Measurements from ENCODE around the gene RAI1. TPM values are rescaled to one million over a fixed set of nuclear protein-coding genes. Genes with fewer than 3 reads are reported as not detected.
"Not testable (repeated sequence)": the region's sequence is repeated elsewhere in the genome, so short reads cannot be mapped to it uniquely, and the experiment has no call there.

The RAI1 gene, protein sequence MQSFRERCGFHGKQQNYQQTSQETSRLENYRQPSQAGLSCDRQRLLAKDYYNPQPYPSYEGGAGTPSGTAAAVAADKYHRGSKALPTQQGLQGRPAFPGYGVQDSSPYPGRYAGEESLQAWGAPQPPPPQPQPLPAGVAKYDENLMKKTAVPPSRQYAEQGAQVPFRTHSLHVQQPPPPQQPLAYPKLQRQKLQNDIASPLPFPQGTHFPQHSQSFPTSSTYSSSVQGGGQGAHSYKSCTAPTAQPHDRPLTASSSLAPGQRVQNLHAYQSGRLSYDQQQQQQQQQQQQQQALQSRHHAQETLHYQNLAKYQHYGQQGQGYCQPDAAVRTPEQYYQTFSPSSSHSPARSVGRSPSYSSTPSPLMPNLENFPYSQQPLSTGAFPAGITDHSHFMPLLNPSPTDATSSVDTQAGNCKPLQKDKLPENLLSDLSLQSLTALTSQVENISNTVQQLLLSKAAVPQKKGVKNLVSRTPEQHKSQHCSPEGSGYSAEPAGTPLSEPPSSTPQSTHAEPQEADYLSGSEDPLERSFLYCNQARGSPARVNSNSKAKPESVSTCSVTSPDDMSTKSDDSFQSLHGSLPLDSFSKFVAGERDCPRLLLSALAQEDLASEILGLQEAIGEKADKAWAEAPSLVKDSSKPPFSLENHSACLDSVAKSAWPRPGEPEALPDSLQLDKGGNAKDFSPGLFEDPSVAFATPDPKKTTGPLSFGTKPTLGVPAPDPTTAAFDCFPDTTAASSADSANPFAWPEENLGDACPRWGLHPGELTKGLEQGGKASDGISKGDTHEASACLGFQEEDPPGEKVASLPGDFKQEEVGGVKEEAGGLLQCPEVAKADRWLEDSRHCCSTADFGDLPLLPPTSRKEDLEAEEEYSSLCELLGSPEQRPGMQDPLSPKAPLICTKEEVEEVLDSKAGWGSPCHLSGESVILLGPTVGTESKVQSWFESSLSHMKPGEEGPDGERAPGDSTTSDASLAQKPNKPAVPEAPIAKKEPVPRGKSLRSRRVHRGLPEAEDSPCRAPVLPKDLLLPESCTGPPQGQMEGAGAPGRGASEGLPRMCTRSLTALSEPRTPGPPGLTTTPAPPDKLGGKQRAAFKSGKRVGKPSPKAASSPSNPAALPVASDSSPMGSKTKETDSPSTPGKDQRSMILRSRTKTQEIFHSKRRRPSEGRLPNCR (N-terminal part only)
- 40.0 and 40.1 TPM in 2 replicates for total RNA-seq
- long read RNA-seq = 0 reads

- H3K9me3 Mint-ChIP-seq (ENCODE audit: unreplicated experiment) = no peaks in the 10 kb centered on the region
- peak; percentile 93 for DNase-seq (ENCODE audit: extremely low spot score, unreplicated experiment)
- H3K36me3 Mint-ChIP-seq (ENCODE audit: unreplicated experiment) = no peaks in the 10 kb centered on the region
- H3K4me1 Mint-ChIP-seq (ENCODE audit: unreplicated experiment) = peaks cover 31% of the 10 kb centered on the region
- H3K27ac Mint-ChIP-seq (ENCODE audit: unreplicated experiment) = peak within 1 kb of the TSS; percentile 76
- peak within 1 kb of the TSS; percentile 86 for H3K4me3 Mint-ChIP-seq (ENCODE audit: unreplicated experiment)
- peak; percentile 75 for TF ChIP-seq CTCF (IDR thresholded peaks at IDR 0.05)
- no peaks in the 10 kb centered on the region for H3K27me3 Mint-ChIP-seq (ENCODE audit: unreplicated experiment)
Measured at GRCh38 chr17:17681187-17681743, at the start of gene RAI1. TSS of gene RAI1 (plus strand) at chr17:17681458. CDS start at chr17:17792949, 111,491 bp downstream.

GRCh38 chr17:17632690-17633089, 48.6 kb upstream of the RAI1 start:
- DNase-seq (ENCODE audit: extremely low spot score, unreplicated experiment); H3K4me3 Mint-ChIP-seq (ENCODE audit: unreplicated experiment); H3K36me3 Mint-ChIP-seq (ENCODE audit: unreplicated experiment); H3K27ac Mint-ChIP-seq (ENCODE audit: unreplicated experiment); H3K9me3 Mint-ChIP-seq (ENCODE audit: unreplicated experiment); H3K27me3 Mint-ChIP-seq (ENCODE audit: unreplicated experiment); H3K4me1 Mint-ChIP-seq (ENCODE audit: unreplicated experiment): not testable (repeated sequence)

DNA sequence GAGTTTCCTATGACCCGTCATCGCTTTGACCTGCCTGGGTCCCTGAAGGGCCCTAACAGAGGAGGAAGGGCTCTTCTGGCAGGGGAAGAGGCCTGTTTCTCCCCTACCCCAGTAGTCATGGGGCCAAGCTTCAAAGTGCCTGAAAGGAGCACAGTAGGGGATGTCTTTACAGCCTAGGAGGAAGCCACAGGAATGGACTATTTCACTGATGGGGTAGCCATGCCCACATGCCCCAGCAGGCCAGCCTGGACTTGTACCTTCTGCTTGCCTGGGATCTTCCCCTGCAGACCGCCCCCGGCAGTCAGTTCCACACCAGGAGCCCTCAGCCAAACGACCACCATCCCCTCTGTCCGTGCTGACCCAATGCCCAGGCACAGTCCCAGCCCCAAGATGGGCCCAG, 47.9 kb upstream of the RAI1 start:
- Mint-ChIP-seq H3K27me3 (ENCODE audit: unreplicated experiment) (peaks cover 3% of the 10 kb centered on the region), H3K27ac (ENCODE audit: unreplicated experiment) (no peak overlapping the region), H3K4me1 (ENCODE audit: unreplicated experiment) (peaks cover 6% of the 10 kb centered on the region), H3K4me3 (ENCODE audit: unreplicated experiment) (no peak overlapping the region), H3K36me3 (ENCODE audit: unreplicated experiment) (no peaks in the 10 kb centered on the region), H3K9me3 (ENCODE audit: unreplicated experiment) (no peaks in the 10 kb centered on the region)
- no peak for DNase-seq (ENCODE audit: extremely low spot score, unreplicated experiment)
- no peak for TF ChIP-seq CTCF (IDR thresholded peaks at IDR 0.05)

- Mint-ChIP-seq H3K27me3 (ENCODE audit: unreplicated experiment) (peaks cover 3% of the 10 kb centered on the region), H3K4me1 (ENCODE audit: unreplicated experiment) (no peaks in the 10 kb centered on the region), H3K9me3 (ENCODE audit: unreplicated experiment) (no peaks in the 10 kb centered on the region), H3K4me3 (ENCODE audit: unreplicated experiment) (no peak overlapping the region), H3K27ac (ENCODE audit: unreplicated experiment) (no peak overlapping the region), H3K36me3 (ENCODE audit: unreplicated experiment) (no peaks in the 10 kb centered on the region)
- no peak for TF ChIP-seq CTCF (IDR thresholded peaks at IDR 0.05)
- DNase-seq (ENCODE audit: extremely low spot score, unreplicated experiment) = no peak
Measured at GRCh38 chr17:17635126-17635525, 46.1 kb upstream of the RAI1 start.

GRCh38 chr17:17635537-17636271, 45.6 kb upstream of the RAI1 start:
- not testable (repeated sequence) for H3K9me3 Mint-ChIP-seq (ENCODE audit: unreplicated experiment)

More at GRCh38 chr17:17635537-17636271, 45.6 kb upstream of the RAI1 start:
- H3K36me3 Mint-ChIP-seq (ENCODE audit: unreplicated experiment); DNase-seq (ENCODE audit: extremely low spot score, unreplicated experiment); H3K27ac Mint-ChIP-seq (ENCODE audit: unreplicated experiment); H3K4me1 Mint-ChIP-seq (ENCODE audit: unreplicated experiment); H3K4me3 Mint-ChIP-seq (ENCODE audit: unreplicated experiment); H3K27me3 Mint-ChIP-seq (ENCODE audit: unreplicated experiment): not testable (repeated sequence)
